GM19239 (cell line): ENCODE data around the gene JOSD2.

Source experiments
- DNase-seq: peaks from one replicate; pipeline ENCODE4 v3.0.0; 2011; ENCODE audit warnings: low spot score; ENCODE audit not compliant: insufficient read length
- FAIRE-seq: peaks from 2 replicates; lab custom pipeline; 2011; peaks lifted over from hg19 to GRCh38; lab: Jason Lieb, UNC

Gene JOSD2

DNA sequence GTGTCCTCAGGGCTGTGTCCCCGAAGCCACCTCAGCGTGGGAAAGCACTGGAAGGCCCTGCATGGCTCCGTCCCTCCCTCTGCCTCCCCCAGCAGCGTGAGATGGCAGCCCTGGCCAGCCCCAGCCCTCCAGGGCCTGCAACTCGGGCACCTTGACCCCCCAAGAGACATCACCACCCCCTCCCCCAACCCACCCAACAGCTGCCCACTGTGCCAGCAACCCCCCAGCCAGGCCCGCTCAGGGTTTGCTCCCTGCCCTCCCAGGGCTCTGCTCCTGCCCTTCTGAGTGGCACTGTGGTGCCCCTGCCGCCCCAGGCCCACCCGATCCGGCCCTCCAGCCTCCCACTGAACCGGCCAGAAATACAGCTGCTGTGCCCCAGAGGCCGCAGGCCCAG, 4.2 kb upstream of the JOSD2 start:
- DNase-seq, result no peak
- no peak for FAIRE-seq

GRCh38 chr19:50514346-50515167, 3.6 kb upstream of the JOSD2 start:
- no peak for DNase-seq
- FAIRE-seq, result no peak

GRCh38 chr19:50513746-50514345, 2.9 kb upstream of the JOSD2 start, which contains the start of gene ASPDH:
TSS of gene ASPDH (minus strand) at chr19:50513913. CDS start at chr19:50513823, 90 bp downstream.
- FAIRE-seq, result no peak
- DNase-seq, result no peak

GRCh38 chr19:50512999-50513745, 2.2 kb upstream of the JOSD2 start:
- FAIRE-seq (no peak), DNase-seq (no peak)

GRCh38 chr19:50512112-50512998, 1.4 kb upstream of the JOSD2 start:
- DNase-seq (no peak), FAIRE-seq (no peak)

DNA sequence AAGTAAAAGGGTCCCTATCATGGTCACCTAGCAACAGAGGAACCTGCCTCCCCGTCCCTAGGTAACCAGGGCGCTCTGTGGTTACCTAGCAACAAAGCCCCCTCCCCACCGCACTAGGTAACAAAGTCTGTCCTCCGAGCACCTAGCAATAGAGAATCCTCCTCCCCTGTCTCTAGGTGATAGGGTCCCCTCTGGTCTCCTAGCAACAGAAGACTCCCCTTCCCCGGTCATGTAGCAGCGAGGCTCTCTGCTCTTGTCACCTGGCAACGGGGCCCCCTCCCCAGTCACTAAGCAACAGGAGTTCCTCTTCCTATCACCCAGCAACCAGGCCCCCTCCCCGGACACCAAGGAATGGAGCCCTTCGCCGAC, 307 bp downstream of the JOSD2 start:
- DNase-seq, result no peak
- FAIRE-seq, result peak; percentile 37

DNA sequence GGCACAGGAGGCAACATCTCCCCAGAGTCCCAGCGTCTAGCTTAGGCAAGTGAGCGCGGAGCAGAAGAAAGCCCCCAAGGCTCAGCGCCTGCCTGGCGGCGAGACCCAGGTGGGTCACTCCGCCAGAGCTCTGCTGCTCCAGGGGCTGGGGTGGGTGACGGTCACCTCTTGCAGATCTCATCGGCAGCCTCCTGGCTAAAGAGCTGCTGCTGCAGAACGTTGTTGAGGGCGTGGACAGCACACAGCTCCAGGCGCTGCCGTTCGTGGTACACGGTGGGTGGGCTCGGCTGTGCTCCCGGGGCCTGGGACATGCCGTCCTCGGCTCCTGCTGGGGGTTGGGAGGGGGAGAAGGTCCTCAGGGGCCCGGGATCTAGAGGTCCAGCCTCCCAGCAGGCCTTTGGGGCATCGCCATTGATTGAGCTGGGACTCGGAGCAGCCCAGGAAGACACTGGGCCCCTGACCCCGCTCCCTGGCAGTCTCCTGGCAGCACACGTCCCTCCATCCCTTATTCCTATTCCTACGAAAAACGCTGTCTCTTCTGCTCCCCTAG, 795 bp downstream of the JOSD2 start:
- no peak for FAIRE-seq
- DNase-seq, result no peak

GRCh38 chr19:50509366-50509765, 1.6 kb downstream of the JOSD2 start:
- no peak for FAIRE-seq
- DNase-seq, result no peak

DNA sequence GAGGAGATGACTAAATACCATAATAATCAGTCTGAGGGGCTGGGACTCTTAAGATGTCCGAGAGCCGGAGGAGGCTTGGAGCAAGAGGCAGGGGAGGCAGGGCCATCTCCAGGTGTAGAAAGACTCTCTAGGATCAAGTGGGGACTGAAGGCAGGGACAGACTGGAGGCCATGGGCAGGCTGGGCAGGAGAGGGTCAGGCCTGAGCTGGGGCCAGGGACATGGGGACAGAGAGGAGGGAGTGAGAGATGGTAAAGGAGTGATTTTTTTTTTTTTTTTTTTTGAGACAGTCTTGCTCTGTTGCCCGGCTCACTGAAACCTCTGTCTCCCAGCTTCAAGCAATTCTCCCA, 2.2 kb downstream of the JOSD2 start:
- DNase-seq, result no peak
- FAIRE-seq, result no peak

DNA sequence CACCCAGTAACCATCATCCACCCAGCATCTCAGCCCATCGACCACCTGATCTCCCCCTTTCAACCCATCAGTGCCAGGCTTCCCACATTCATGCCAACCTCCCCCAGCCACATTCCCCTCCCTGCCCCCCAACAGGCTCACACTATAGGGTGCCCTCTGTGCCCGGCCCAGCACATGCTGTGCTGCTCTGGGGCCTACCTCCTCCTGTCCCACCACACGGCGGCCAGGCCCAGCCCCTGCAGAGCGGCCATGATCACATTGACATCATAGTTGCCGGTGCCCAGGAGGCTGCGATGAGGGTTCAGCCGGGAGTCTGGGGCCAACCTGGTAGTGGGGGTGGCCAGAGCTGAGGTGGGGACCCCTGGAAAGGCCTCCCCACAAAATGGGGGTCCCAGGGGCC, 3.6 kb downstream of the JOSD2 start:
- FAIRE-seq (no peak), DNase-seq (no peak)

DNA sequence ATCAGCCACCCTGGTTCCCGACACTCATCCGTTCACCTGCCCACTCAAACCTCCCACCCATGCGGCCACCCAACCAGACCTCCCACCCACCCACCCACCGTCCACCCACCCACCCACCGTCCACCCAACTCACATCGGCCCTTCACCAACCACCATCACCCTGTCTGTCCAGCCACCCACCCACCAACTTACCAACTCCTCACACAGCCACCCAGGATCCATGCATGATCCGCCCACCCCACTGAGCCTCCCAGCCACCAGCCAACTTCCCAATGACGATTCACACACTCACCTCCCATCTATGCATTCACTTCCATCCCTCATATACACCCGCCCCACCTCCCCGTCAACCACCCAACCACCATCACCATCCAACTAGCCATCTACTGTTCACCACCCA, 4.3 kb downstream of the JOSD2 start:
- DNase-seq (no peak), FAIRE-seq (no peak)

DNA sequence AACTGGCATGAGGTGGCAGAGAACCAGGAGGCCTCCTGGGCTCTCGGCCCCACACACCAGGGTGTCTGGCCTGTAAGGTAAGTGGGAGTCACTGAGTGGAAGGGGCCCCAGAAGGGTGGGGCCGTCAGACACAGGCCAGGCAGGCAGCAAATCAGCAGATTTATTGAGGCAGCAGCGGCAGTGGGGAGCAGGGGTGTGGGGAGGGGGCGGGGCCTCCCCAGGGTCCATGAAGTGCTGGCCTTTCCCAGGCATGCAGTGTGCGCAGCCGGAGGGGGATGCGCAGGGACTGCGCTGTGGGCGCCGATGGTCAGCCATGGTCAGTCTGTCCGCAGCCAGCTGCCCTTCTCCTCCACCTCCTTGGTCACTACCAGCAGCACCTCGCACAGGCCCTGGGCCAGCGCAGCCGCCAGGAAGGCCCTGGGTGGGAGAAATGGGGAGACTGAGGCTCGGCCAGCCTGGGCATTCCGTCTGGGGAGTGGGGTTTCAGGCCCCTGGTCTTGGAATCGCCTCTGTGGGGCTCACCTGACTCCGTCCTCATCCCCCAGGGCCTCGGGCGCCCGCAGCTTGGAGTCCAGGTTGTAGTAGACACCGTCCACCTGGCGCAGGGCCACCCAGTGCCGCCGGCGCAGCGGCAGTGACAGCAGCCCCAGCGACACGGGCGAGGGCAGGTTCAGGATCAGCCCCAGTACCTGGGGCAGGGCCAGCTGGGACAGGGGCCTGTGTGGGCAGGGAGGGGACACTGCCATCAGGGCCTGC, 5.0 kb downstream of the JOSD2 start:
- FAIRE-seq (no peak), DNase-seq (no peak)

DNA sequence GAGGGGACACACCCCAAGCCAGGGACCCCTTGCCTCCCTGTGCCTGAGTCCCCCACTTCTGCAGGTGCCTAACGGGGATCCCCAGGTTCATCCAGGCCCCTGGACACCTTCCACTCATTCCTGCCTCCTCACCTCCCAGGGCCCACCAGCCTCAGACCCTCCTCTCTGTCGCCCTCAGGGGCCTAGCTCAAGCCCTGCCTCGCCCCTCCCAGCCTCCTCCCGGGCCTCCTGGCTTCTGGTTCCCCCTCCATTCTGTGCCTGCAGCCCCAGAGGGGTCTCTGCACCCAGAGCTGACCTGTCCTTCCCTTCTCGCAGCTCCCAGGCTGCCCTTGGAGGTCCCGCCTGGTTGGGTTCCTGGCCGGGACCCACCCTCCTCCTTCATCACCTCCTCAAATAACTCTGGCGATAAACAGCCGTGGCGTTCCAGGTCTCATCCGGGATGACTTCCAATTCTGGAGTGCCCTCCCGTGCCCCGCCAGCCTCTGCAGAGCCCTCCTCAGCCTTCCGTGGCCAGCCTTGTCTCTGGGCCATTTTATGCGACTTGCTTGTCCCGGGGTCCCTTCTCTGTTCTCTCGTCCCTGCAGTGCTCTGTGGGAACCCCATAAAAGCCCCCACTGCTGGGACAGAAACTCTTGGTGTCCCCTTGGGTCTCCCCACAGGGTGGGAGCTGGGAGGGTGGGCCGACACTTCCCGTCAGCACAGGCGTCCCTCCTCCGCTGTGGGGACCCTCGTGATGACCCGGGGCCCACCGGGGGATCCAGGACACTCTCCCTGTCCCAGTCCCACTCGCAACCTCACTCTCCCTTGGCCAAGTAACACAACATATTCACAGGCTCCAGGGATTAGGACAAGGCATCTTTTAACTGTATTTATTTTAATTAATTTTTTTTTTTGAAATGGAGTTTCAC, 9.2 kb downstream of the JOSD2 start:
- no peak for FAIRE-seq

DNA sequence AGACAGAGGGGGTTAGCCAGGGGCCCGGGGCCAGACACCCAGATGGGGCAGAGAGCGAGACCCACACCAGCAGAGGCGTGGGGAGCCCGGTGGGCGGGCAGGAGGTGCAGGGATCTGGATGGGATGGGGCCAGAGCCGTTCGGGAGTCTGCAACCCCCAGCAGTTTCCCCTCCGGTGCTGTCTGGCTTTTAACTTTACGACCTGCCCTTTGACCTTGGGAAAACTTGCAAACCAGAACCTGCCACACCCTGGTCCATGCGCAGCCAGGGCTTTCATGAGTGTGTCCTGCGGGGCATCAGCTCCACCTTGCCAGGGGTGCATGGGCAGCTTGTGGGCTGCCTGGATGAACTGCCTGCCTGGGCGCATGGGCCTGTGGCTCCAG, 9.8 kb downstream of the JOSD2 start:
- FAIRE-seq (no peak), DNase-seq (no peak)

More for the DNA sequence above, 9.2 kb downstream of the JOSD2 start:
- DNase-seq, result no peak

DNA sequence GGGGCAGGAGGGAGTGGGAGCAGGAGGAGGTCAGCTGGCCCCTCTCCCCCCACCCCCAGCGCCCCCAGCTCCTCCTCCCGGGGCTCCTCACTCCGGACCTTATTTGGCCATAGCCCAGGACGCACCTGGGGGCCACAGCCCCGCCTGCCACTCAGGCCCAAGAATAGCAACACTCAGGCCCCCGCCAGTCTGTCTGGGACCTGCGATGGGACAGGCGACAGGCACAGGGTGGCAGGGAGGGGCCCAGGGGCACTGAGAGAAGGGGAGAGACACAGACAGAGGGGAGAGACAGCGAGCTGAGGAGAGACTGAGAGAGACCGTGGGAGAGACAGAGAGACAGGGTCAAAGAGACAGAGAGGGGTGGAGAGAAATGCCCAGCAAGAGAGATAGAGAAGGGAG, 10.2 kb downstream of the JOSD2 start:
- DNase-seq (no peak), FAIRE-seq (no peak)

GRCh38 chr19:50500060-50500752, 10.8 kb downstream of the JOSD2 start:
- FAIRE-seq (no peak), DNase-seq (no peak)

DNA sequence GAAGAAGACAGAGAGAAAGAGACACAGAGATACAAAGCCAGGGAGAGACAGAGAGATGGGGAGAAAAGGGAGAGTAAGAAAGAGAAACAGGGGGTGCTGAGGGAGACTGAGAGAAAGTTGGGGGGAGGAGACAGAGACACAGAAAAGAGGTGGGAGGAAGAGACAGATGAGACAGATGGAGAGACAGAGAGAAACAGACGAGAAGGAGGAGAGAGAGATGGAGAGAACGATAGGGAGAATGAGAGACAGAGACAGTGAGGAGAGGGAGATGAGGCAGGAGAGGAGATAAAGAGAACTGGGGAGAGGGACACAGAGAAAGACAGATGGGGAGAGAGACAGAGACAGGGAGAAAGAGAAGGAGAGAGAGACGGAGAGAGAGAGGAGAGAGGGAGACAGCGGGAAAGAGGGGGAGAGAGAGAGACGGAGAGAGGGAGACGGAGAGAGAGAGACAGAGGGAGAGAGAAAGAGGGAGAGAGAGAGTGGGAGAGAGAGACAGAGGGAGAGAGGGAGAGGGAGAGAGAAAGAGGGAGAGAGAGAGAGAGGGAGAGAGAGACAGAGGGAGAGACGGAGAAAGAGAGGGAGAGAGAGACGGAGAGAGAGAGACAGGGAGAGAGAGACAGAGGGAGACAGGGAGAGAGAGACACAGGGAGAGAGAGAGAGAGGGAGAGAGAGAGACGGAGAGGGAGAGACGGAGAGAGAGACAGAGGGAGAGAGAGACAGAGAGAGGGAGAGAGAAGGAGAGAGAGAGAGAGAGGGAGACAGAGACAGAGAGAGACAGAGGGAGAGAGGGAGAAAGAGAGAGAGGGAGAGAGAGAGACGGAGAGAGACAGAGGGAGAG, 12.6 kb downstream of the JOSD2 start:
- DNase-seq, result no peak
- FAIRE-seq, result no peak
